ENCODE data around the gene ECPAS. TPM values are rescaled to one million over a fixed set of nuclear protein-coding genes. Genes with fewer than 3 reads are reported as not detected.
A peak's percentile ranks its signal among the peaks of the same experiment; 100 is the strongest.
"Not testable (repeated sequence)": the region's sequence is repeated elsewhere in the genome, so short reads cannot be mapped to it uniquely, and the experiment has no call there.

The ECPAS gene
- total RNA-seq, 2 donors from 2014 or later = 72.7 to 115 TPM

GRCh38 chr9:111502506-111502905, 18.3 kb upstream of the ECPAS start:
- DNase-seq (ENCODE audit: low spot score) (no peak), ATAC-seq (ENCODE audit: insufficient number of reproducible peaks, low FRiP score, low read depth) (no peak)
- H3K9me3 ChIP-seq = no peaks in the 10 kb centered on the region
- H3K27me3 ChIP-seq (replicated peaks; ENCODE audit: insufficient read depth) = no peaks in the 10 kb centered on the region
- no peak overlapping the region for H3K4me3 ChIP-seq
- H3K4me1 ChIP-seq (ENCODE audit: control insufficient read depth in 1 of 2, low read depth in 2 of 2) = no peaks in the 10 kb centered on the region
- no peak for TF ChIP-seq CTCF (IDR thresholded peaks at IDR 0.05)
- H3K27ac ChIP-seq = no peak overlapping the region
- no peaks in the 10 kb centered on the region for H3K36me3 ChIP-seq

- H3K36me3 ChIP-seq = no peaks in the 10 kb centered on the region
- no peak overlapping the region for H3K4me3 ChIP-seq
- no peak for DNase-seq (ENCODE audit: low spot score)
- TF ChIP-seq CTCF (IDR thresholded peaks at IDR 0.05) = no peak
- H3K9me3 ChIP-seq = no peaks in the 10 kb centered on the region
- H3K27me3 ChIP-seq (replicated peaks; ENCODE audit: insufficient read depth) = no peaks in the 10 kb centered on the region
- no peaks in the 10 kb centered on the region for H3K4me1 ChIP-seq (ENCODE audit: control insufficient read depth in 1 of 2, low read depth in 2 of 2)
- no peak overlapping the region for H3K27ac ChIP-seq
- ATAC-seq (ENCODE audit: insufficient number of reproducible peaks, low FRiP score, low read depth) = no peak
These were observed 17.5 kb upstream of the ECPAS start for GRCh38 chr9:111501648-111502047.

GRCh38 chr9:111501005-111501562, 16.9 kb upstream of the ECPAS start:
- H3K4me3 ChIP-seq = no peak overlapping the region
- no peak for ATAC-seq (ENCODE audit: insufficient number of reproducible peaks, low FRiP score, low read depth)
- H3K36me3 ChIP-seq = no peaks in the 10 kb centered on the region
- H3K27me3 ChIP-seq (replicated peaks; ENCODE audit: insufficient read depth) = no peaks in the 10 kb centered on the region
- H3K9me3 ChIP-seq = no peaks in the 10 kb centered on the region
- no peak for TF ChIP-seq CTCF (IDR thresholded peaks at IDR 0.05)
- H3K4me1 ChIP-seq (ENCODE audit: control insufficient read depth in 1 of 2, low read depth in 2 of 2) = no peaks in the 10 kb centered on the region
- no peak overlapping the region for H3K27ac ChIP-seq
- DNase-seq (ENCODE audit: low spot score) = no peak

- ATAC-seq (ENCODE audit: insufficient number of reproducible peaks, low FRiP score, low read depth); H3K9me3 ChIP-seq; H3K27ac ChIP-seq; H3K4me3 ChIP-seq; DNase-seq (ENCODE audit: low spot score); H3K36me3 ChIP-seq; H3K4me1 ChIP-seq (ENCODE audit: control insufficient read depth in 1 of 2, low read depth in 2 of 2); H3K27me3 ChIP-seq (replicated peaks; ENCODE audit: insufficient read depth): not testable (repeated sequence)
These were observed 13.0 kb upstream of the ECPAS start for GRCh38 chr9:111497196-111497595.

- Histone ChIP-seq H3K4me3 (peak overlapping the region; percentile 93), H3K4me1 (ENCODE audit: control insufficient read depth in 1 of 2, low read depth in 2 of 2) (peaks cover 0 to 23% of the 10 kb centered on the region in 2 donors), H3K27ac (peak overlapping the region; percentile 98 to 99), H3K36me3 (no peaks in the 10 kb centered on the region), H3K9me3 (no peaks in the 10 kb centered on the region), H3K27me3 (replicated peaks; ENCODE audit: insufficient read depth) (no peaks in the 10 kb centered on the region)
- ATAC-seq (ENCODE audit: insufficient number of reproducible peaks, low FRiP score, low read depth) = no peak
- no peak for DNase-seq (ENCODE audit: low spot score)
- TF ChIP-seq CTCF (IDR thresholded peaks at IDR 0.05) = no peak
These were observed 350 bp upstream of the ECPAS start for GRCh38 chr9:111484572-111484894.

- no peak for TF ChIP-seq CTCF (IDR thresholded peaks at IDR 0.05)
- H3K36me3 ChIP-seq = no peaks in the 10 kb centered on the region
- no peaks in the 10 kb centered on the region for H3K9me3 ChIP-seq
- DNase-seq (ENCODE audit: low spot score) (no peak), ATAC-seq (ENCODE audit: insufficient number of reproducible peaks, low FRiP score, low read depth) (peak; percentile 43)
- peak overlapping the region; percentile 93 for H3K4me3 ChIP-seq
- H3K27ac ChIP-seq = peak overlapping the region; percentile 98 to 99
- H3K4me1 ChIP-seq (ENCODE audit: control insufficient read depth in 1 of 2, low read depth in 2 of 2) = peaks cover 0 to 23% of the 10 kb centered on the region in 2 donors
- H3K27me3 ChIP-seq (replicated peaks; ENCODE audit: insufficient read depth) = no peaks in the 10 kb centered on the region
These were observed 735 bp downstream of the ECPAS start for GRCh38 chr9:111483439-111483857.
